ENCODE data around the gene SYNE1. TPM values are rescaled to one million over a fixed set of nuclear protein-coding genes. Genes with fewer than 3 reads are reported as not detected.

Gene SYNE1
- total and polyA plus RNA-seq, 9 donors: 57.0 to 141 (median 97.5) TPM

Other genes with a start within 250 kb of the SYNE1 start
- gene MYCT1, start 60.5 kb upstream of the SYNE1 start, total RNA-seq: 18.3 TPM
- 10 to 100 TPM; 17.5 to 21.4 (median 19.3) TPM for gene MYCT1, start 60.5 kb upstream of the SYNE1 start, polyA plus RNA-seq (ENCODE audit: insufficient read depth in 1 of 8, insufficient read length in 8 of 8, low replicate concordance in 1 of 8)
- 1.2 TPM for gene VIP, start 113.4 kb upstream of the SYNE1 start, total RNA-seq
- 1 to 10 TPM in 3 of 8 donors, under 1 TPM in 5; 0.64 to 2.5 (median 0.92) TPM for gene VIP, start 113.4 kb upstream of the SYNE1 start, polyA plus RNA-seq (ENCODE audit: insufficient read depth in 1 of 8, insufficient read length in 8 of 8, low replicate concordance in 1 of 8)

Measured in muscle of leg (tissue), 9 donors.